Measurements from ENCODE around the gene DDX1. TPM values are rescaled to one million over a fixed set of nuclear protein-coding genes. Genes with fewer than 3 reads are reported as not detected.
A peak's percentile ranks its signal among the peaks of the same experiment; 100 is the strongest.

The DDX1 gene
- total RNA-seq, 2 donors from 2014 or later, result 116 to 126 TPM

- no peak for DNase-seq
- peak overlapping the region; percentile 18 for H3K27ac Mint-ChIP-seq
- H3K4me3 ChIP-seq (ENCODE audit: low read length), result no peak overlapping the region
- H3K4me3 Mint-ChIP-seq, result no peak overlapping the region
- no peaks in the 10 kb centered on the region for H3K36me3 Mint-ChIP-seq (ENCODE audit: low read depth)
- no peaks in the 10 kb centered on the region for H3K4me1 ChIP-seq (ENCODE audit: control insufficient read depth, insufficient read depth, low read length)
- no peak overlapping the region for H3K27ac ChIP-seq (ENCODE audit: low read depth, low read length)
- H3K27me3 Mint-ChIP-seq (ENCODE audit: insufficient read depth), result peaks cover 9% of the 10 kb centered on the region
- H3K9ac ChIP-seq (ENCODE audit: extremely low read depth, low read length, poor library complexity, severe bottlenecking), result no peak overlapping the region
- no peak for TF ChIP-seq CTCF (conservative IDR thresholded peaks at IDR 0.05)
- H3K4me1 Mint-ChIP-seq, result peaks cover 4% of the 10 kb centered on the region
- WGBS, 2 experiments (ENCODE audit: insufficient coverage in 1 of 2, insufficient read length in 1 of 2), result 87 to 89% methylated on average over 3 to 6 of the region's 6 CpGs
- no peaks in the 10 kb centered on the region for H3K9me3 ChIP-seq (ENCODE audit: control insufficient read depth, low read length)
- H3K27me3 ChIP-seq (ENCODE audit: control insufficient read depth, insufficient read depth, low read length, poor library complexity, severe bottlenecking), result no peaks in the 10 kb centered on the region
- no peaks in the 10 kb centered on the region for H3K36me3 ChIP-seq (ENCODE audit: control insufficient read depth, insufficient read depth, low read length)
- H3K9me3 Mint-ChIP-seq, result no peaks in the 10 kb centered on the region
Measured at GRCh38 chr2:15652801-15653200, 61.1 kb downstream of the DDX1 start.

GRCh38 chr2:15653806-15654726 lies 62.4 kb downstream of the DDX1 start:
- no peaks in the 10 kb centered on the region for H3K36me3 ChIP-seq (ENCODE audit: control insufficient read depth, insufficient read depth, low read length)
- Mint-ChIP-seq H3K36me3 (ENCODE audit: low read depth) (no peaks in the 10 kb centered on the region), H3K4me3 (no peak overlapping the region), H3K9me3 (no peaks in the 10 kb centered on the region), H3K4me1 (peaks cover 4% of the 10 kb centered on the region), H3K27me3 (ENCODE audit: insufficient read depth) (peaks cover 7% of the 10 kb centered on the region), H3K27ac (no peak overlapping the region)
- H3K9ac ChIP-seq (ENCODE audit: extremely low read depth, low read length, poor library complexity, severe bottlenecking), result no peak overlapping the region
- 89 to 93% methylated on average over 11 to 31 of the region's 31 CpGs for WGBS, 2 experiments (ENCODE audit: insufficient coverage in 1 of 2, insufficient read length in 1 of 2)
- no peak overlapping the region for H3K4me3 ChIP-seq (ENCODE audit: low read length)
- no peak for DNase-seq
- TF ChIP-seq CTCF (conservative IDR thresholded peaks at IDR 0.05), result no peak
- H3K4me1 ChIP-seq (ENCODE audit: control insufficient read depth, insufficient read depth, low read length), result no peaks in the 10 kb centered on the region
- H3K9me3 ChIP-seq (ENCODE audit: control insufficient read depth, low read length), result no peaks in the 10 kb centered on the region
- no peak overlapping the region for H3K27ac ChIP-seq (ENCODE audit: low read depth, low read length)
- H3K27me3 ChIP-seq (ENCODE audit: control insufficient read depth, insufficient read depth, low read length, poor library complexity, severe bottlenecking), result no peaks in the 10 kb centered on the region

- Histone ChIP-seq H3K4me3 (ENCODE audit: low read length) (no peak overlapping the region), H3K4me1 (ENCODE audit: control insufficient read depth, insufficient read depth, low read length) (no peaks in the 10 kb centered on the region), H3K36me3 (ENCODE audit: control insufficient read depth, insufficient read depth, low read length) (no peaks in the 10 kb centered on the region), H3K9ac (ENCODE audit: extremely low read depth, low read length, poor library complexity, severe bottlenecking) (no peak overlapping the region), H3K27ac (ENCODE audit: low read depth, low read length) (no peak overlapping the region), H3K27me3 (ENCODE audit: control insufficient read depth, insufficient read depth, low read length, poor library complexity, severe bottlenecking) (no peaks in the 10 kb centered on the region), H3K9me3 (ENCODE audit: control insufficient read depth, low read length) (no peaks in the 10 kb centered on the region)
- Mint-ChIP-seq H3K36me3 (ENCODE audit: low read depth) (no peaks in the 10 kb centered on the region), H3K4me1 (peaks cover 4% of the 10 kb centered on the region), H3K9me3 (no peaks in the 10 kb centered on the region), H3K4me3 (no peak overlapping the region), H3K27ac (no peak overlapping the region), H3K27me3 (ENCODE audit: insufficient read depth) (peaks cover 7% of the 10 kb centered on the region)
- WGBS, 2 experiments (ENCODE audit: insufficient coverage in 1 of 2, insufficient read length in 1 of 2), result 85 to 92% methylated on average over 3 to 9 of the region's 9 CpGs
- no peak for DNase-seq
- no peak for TF ChIP-seq CTCF (conservative IDR thresholded peaks at IDR 0.05)
Measured at GRCh38 chr2:15654727-15655073, 63.0 kb downstream of the DDX1 start.

Measured in endodermal cell (in vitro differentiated cells).